Activated CD4-positive, alpha-beta T cell treated with anti-CD3 and anti-CD28 coated beads for 48 hours (primary cell): ENCODE data around the gene PKP2.
"Not testable (repeated sequence)": the region's sequence is repeated elsewhere in the genome, so short reads cannot be mapped to it uniquely, and the experiment has no call there.

ENCODE experiments used
- DNase-seq: peaks from one replicate; pipeline ENCODE4 v3.0.0-alpha.2; 2020

Gene PKP2

DNA sequence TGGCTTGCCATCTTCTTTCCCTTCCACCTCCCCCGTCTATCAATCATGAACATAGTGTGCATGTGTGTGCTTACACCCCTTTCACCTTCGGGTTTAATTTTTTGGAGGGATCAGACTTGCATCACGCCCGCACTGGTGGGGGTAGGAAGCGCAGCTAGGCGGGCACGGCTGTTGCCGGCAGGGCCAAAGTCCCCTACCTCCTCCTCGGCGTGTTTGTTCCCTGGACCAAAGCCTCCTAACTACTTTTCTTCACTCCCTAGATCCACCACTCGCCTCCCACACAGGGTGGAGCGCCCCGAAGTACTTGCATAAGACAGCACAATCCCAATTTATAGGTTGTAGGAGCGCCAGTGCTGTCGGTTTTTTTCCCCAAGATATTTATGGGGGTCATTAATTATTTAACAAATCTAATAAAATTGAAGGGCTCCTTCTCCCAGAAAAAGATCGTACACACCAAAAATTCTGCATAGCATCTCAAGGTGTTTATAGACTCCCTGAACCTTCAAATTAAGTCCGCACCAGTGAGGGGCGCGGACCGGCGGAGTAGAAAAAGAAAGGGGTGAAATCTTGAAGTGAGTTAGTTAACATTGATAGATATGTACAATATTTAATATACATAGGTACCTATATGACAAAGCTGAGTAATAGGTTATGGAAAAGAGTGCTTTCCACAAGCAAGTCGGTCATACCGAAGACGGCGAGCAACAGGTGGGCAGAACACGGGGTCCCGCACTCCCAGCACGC, 717 bp downstream of the PKP2 start:
- DNase-seq, result no peak

DNA sequence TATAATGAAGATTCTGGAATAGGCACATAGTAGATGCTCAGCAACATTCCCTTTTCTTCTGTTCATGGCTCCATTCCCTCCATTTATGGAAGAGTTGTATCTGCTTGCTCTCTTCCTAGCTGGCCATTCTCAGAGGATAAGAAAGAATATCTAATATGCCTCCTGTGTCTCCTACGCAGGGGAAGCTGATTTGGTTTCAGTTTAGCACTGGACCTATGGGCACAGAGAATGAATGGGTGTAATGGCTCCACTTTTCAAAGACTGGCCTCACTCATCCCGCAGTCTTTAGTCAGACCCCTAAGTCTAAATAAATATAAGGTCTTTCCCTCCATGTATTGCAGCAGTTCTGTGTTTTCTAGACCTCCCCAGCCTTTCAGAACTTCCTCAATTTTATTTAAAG, 2.0 kb downstream of the PKP2 start:
- no peak for DNase-seq

DNA sequence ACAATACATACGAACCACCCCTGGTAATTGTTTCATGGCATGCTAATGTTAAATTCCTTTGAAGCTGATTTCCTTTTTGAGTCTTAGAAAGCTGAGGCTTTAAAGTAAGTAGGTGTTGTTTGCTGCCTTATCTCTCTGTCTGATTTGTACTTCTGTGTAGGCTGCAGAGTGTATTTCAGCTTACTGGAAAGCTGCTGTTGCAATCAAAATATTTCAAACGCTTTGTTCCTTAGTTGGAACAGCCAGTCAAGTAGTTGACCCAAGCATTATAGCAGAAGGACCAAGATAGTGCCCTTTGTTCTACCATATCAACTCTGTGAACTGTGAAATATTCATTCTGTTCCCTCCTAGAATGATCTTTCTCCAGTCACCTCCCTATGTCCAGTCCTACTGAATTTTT, 3.1 kb downstream of the PKP2 start:
- no peak for DNase-seq

DNA sequence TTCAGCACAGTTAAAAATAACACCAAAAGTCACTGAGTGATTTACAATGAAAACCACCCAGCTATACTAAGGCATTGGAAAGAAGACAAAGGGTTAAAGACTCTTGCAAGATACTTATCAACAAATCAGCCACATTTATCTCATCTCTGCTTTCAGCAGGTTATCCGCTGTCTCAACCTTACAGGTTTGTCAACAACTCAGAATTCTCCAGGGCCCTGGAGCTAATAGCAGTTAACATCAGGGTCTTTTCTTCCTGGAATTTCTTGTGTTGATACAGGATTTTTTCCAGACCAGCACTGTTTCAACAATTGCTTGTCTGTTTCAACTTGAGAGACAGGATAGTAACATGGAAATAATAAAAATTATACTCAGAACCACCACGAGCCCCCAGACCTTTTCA, 3.5 kb downstream of the PKP2 start:
- DNase-seq, result no peak

DNA sequence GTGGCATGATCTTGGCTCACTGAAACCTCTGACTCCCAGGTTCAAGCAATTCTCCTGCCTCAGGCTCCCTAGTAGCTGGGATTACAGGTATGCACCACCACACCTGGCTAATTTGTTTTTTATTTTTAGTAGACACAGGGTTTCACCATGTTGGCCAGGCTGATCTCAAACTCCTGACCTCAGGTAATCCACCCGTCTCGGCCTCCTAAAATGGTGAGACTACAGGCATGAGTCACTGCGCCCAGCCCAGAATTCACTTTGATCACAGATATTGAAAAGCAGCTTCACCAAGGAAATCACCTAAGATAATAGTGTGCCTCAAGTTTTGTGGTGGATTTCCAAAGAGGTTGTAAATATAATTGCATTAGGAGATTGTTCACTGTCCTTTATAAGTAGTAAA, 4.2 kb downstream of the PKP2 start:
- not testable (repeated sequence) for DNase-seq

DNA sequence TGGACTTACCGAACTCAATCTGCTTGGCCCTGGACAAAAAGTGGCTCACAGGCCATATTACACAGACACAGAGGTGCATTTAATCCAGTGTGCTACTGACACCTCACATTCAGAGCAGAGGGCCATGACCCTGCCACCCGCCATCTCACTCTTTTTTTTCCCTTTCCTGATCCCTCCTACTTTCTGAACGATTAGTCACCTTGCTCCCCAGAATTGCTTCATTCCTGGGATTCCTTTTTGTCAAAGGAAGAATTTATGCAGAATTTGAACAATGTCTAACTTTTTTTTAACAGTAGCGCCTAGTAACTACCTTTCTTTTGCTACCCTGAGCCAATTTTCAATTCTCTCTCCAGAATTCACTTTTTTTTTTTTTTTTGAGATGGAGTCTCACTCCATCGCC, 4.6 kb downstream of the PKP2 start:
- no peak for DNase-seq

DNA sequence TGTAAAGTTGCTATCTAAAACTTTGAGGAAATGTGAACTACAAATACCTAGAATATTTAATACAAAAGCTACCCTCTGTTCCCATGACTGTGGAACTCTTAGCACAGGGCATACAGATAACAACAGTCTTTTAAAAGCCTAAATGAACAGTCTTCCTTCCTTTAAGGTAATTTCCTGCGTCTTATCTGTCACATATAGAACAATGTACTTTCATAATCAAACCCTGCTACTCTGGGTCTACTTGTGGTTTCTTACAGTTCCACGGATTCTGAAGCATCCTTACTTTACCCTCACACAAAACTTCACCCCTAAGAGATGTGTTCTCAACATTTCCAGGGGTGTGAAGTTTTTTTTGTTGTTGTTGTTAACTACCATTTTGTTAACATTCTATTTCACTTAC, 5.1 kb downstream of the PKP2 start:
- DNase-seq, result no peak

DNA sequence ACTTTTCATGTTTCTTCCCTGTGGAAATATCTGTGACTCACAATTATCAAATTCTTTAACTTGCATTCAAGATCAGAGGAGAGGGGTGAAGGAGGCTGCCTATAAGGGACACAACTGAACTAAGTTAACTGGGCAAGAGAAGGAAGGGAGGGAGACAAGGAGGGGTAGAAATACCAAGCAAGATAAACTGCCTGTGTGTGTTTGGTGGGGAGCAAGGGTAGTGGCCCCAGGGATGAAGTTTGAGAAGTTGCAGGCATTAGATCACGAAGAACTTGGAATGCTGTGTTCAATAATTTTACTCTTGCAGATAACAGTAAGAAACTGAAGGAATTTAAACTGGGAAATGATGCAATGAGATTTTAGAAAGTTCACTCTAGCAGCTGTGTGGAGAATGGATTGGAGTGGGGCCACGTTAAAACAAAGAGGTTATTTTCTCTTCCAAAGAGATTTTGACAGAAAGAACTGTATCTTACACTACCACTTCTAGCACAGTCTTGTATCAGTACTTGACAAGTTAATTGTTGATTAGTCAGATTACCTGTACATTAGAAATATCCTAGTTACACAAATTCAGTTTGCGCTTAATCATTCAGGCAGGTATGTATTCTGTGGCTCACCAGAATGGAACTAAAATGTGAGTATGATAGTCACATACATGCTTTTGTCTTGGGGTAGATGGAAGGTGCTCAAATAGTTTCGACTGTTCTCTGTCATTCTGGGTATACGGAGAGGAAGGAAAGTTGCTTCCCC, 7.4 kb downstream of the PKP2 start:
- no peak for DNase-seq

DNA sequence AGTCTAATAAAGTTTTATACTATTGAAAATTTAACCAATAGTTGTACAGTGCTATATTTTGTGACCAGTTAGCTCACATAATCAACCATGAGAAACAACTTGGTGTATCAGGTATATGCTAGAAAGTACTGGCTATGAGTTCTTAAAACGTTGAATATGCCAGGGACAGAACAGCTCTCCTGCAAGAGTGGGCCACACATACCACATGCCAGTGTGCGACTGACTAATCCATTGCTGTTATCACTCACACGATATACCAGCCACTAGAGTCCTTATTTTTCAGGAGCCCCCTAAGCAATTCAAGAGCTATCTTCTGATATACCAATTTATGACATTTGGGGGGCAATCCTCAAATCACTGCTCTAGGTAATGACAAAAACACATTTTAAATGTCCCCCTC, 9.5 kb downstream of the PKP2 start:
- no peak for DNase-seq

DNA sequence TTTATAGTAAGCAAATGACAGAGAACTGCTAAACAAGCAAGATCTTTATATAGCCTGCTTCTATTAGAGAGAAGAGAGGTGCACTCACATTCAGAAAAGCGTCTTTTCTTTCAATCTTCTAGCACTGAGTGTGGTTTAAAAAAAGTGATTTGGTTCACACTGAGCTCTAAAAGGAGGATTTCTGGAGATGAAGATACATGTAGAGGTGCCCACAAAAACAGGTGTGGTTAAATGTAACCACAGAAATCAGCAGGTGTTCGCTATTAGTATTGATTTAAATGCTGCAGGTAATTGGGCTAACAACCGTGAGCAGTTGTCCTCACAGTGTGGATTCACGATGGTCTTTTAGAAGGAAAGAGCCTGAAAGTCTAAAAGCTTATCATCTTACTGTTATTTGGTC, 10.7 kb downstream of the PKP2 start:
- DNase-seq, result no peak

DNA sequence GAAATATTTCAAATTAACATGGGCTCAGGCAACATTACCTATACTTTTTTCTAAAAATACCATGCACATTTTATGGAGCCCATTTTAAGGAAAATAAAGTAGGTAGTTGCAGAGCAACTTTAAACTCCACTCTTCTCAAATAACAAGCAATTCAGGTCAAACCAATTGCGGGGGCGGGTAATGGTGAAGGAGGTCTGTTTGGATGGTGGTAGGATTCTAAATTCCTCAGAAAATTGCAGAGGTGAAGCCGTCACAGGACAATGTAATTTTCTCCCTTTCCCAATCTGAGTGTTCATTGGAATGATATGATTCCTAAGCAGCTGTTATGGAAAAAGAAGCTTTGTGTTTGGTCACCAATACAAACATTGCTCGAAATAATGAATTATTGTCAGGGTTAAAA, 11.6 kb downstream of the PKP2 start:
- no peak for DNase-seq

DNA sequence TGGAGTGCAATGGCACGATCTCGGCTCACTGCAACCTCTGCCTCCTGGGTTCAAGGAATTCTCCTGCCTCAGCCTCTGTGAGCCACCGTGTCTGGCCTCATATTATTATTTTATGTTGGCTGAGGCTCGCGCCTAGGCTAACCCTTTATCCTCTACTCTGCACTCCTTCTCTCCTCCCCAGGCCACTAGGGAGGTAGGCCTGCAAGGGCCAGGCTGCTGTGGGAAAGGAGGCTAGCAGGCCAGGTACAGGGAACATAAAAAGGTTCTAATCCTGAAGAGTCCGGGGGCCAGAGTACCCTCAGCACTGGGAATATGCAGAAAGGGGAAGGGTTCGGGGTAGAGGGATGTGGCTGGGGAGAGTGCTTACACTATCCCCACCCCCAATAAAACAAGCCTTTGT, 14.9 kb downstream of the PKP2 start:
- no peak for DNase-seq

DNA sequence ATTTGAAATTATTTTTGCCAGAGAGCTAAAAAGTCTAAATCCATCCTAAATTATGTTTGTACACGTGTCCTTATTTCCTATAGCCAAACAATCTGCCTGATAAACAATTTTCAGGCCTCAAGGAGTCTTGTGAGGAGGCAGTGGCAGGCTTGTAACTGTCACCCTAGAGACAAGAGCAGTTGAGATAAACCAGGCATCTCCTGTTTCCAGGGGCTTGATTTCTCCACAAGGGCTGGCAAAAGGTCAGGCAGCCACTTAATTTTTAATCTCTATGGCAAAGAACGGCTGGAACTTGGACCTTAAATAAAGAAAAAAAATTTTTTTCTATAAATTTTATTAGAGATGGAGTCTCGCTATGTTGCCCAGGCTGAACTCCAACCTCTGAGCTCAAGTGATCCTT, 15.5 kb downstream of the PKP2 start:
- DNase-seq, result no peak

DNA sequence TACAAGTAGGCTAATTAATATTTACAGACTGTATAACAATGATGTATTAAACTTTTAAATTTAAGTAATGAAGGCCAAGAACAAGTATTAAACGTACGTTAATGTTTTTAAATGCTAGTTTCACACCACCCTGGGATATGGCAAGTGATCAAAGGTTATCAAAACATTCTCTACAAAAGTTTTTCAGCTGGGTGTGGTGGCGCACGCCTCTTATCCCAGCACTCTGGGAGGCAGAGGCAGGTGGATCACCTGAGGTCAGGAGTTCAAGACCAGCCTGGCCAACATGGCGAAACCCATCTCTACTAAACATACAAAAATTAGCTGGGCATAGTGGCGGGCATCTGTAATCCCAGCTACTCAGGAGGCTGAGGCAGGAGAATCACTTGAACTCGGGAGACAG, 17.5 kb downstream of the PKP2 start:
- DNase-seq, result not testable (repeated sequence)

DNA sequence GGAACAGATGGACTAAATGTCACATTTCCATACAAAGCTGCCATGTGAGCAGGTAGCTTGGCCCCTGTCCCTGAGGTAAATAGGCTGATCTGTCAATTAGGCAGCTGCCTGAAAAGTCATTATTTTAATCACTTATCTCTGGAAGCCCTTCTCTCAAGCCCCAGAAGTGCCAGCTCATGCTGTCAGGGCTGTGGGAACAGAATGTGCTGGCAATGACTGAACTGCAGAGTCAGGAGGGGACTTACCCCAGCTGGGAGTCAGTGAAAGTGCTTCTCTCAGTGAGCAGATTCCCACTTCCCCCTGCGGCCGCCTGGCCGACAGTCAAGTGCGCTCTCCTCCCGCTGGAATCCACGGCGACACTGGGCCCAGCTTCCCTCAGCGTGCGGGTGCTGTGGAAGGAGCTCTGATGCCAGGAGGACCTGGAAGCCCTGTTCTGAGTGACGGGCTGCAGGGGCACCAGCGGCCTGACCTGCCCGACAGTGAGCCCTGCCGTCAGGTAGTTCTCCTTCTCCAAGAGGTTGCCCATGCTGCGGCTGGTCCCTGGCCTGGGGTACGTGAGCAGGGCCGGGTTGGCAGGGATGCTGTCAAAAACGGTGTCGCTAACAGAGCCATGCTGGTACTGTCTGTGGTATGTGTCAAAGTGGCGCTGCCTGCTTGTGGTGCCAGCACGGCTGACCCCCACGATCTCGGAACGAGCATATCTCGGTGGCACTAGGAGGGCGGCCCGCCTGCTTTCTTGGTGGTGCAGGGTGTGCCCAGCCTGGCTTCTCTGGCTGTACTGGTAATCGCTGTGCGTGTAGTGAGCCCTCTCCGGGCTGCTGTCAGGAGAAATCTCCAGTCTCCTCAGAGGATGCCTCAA, 18.7 kb downstream of the PKP2 start:
- DNase-seq, result no peak

DNA sequence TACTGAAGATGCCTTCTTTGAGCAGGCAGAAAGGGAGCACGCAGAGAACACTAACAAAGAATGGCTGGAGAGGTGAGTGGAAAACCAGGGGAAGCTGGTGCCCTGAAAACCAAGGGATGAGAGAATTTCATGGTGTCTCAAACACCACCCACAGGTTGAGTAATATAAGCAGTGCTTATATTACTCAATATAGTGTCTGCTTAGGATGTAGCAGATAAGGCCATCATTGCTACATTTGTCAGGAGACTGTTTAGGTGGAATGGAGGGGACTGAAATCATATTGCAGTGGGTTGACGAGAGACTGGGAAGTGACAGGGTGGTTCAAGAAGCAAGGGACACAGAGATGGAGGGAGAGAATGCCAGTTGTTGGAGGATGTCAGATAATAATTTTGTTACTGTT, 20.6 kb downstream of the PKP2 start:
- no peak for DNase-seq

DNA sequence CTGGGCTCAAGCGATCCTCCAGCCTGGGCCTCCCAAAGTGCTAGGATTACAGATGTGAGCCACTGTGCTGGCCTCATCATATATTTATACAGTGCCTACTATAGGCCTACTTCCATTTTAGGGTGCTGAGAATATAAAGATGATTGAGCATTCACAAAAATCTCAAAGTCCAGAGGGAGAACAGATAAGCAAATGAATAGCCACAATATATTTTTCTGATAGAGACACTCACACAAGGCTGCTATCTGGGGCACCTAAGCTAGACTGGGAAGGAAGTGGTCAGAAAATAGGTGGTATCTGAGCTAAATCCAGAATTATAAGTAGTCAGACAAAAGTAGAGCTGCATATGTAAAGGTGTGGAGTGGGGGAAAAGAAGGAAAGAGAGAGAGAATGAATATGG, 21.6 kb downstream of the PKP2 start:
- no peak for DNase-seq

DNA sequence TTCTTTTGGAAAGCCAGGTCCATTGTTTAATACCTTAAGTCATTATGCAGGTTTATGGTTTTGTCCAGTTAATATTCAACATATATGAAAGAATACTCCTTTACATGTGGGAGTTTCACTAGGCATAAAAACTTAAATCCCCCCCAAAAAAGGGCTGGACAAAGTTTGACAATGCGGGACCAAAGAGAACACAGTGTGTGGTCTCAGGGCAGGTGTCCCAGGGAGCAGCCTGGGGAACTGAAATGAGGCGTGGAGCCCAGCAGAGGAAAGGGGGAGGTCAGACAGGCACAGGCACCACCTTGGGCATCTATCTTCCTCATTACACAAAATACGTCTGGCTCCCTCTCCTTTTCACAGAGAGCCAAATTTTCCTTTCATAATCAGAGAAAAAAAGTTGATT, 22.5 kb downstream of the PKP2 start:
- DNase-seq, result no peak

DNA sequence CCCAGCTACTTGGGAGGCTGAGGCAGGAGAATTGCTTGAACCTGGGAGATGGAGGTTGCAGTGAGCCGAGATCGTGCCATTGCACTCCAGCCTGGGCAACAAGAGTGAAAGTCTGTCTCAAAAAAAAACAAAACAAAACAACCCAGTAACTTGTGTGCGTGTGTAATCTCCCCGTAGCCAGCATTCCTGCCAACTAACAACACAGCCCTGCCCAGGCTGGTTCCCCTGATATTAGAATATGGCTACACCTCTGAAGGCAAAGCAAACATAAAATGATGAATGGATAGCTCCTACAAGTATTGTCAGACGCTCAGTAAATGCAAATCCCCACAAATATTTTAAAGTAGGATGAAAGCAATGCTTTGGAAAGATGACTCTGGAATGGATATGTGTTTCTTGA, 24.2 kb downstream of the PKP2 start:
- not testable (repeated sequence) for DNase-seq

DNA sequence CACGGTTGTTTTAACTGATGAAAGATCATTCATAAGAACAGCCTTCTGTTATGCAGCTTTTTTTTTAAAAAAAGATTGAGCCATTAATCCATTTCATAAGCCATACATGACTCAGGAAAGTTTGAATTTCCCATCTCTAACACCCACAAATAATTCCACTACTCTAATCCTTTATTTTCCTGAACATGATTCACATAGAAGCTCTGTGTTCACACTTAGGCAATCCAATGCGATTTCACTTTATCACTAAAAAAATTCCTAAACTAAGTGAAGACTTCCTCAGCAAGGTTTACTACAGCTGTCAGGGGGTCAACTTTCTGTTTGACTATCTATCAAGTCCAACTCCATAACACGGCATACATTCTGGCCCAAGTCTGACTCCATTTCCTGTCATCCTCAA, 25.9 kb downstream of the PKP2 start:
- no peak for DNase-seq

DNA sequence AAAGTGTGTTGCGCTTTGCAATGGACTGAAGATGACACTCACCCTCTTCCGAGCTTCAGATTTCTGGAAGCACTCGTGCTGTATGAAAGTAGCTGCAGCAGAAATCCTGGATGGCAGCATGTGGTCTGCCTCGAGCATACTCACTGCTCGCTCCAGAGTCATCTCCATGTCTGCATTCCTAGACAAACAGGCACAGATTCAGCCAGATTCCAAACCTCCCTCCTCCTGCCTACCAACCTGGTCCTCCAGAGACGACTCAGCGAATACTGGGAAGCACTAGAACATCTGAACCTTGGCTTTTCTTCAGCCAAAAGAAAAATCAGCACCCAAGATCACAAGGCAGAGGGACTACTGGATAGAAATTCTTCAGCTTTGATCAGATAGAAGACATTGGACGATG, 27.7 kb downstream of the PKP2 start:
- DNase-seq, result no peak

DNA sequence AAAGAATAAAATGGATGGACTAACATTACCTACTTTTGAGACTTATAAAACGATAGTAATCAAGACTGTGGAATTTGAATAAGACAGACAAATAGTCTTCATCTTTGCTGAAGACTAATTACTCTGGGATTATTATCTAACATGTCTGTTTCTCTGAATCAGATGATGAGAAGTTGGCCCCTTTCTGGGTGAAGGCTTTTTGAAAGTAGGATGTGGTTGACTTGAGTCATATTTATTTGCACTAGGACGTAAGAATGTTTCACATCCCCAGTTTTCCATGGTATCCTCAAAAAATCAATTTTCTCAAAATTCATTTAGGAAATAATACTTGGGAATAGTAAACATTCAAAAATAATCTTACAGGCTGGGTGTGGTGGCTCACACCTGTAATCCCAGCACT, 31.8 kb downstream of the PKP2 start:
- DNase-seq, result no peak

DNA sequence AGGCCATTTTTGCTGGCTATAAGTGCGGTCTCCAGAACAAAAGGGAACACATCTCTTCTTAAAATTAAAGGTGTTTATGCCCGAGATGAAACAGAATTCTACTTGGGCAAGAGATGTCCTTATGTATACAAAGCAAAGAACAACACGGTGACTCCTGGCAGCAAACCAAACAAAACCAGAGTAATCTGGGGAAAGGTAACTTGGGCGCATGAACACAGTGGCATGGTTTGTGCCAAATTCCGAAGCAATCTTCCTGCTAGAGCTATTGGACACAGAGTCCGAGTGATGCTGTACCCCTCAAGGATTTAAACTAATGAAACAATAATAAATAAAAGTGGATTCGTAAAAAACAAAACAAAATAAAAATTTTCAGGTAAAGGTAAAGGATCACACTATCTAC, 33.4 kb downstream of the PKP2 start:
- no peak for DNase-seq

DNA sequence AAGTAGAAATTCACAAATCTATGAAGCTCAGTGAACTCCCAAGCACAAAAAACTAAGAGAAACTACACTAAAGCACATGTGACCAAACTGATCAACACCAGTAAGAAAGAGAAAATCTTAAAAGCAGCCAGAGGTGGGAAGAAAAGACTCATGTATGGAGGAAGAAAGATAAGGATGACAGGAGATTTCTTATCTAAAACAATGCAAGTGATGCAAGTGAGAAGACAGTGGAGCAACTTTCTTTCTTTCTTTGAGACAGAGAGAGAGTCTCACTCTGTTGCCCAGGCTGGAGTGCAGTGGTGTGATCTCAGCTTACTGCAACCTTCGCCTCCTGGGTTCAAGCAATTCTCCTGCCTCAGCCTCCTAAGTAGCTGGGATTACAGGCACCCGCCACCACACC, 34.9 kb downstream of the PKP2 start:
- not testable (repeated sequence) for DNase-seq
